H54 (cell line): ENCODE data around the gene MT4.

Experiments
- DNase-seq: peaks from one replicate; pipeline ENCODE4 v3.0.0; 2011; ENCODE audit warnings: low spot score, mixed read lengths; ENCODE audit not compliant: insufficient read length
- FAIRE-seq: peaks from 3 replicates; lab custom pipeline; 2011; peaks lifted over from hg19 to GRCh38; lab: Jason Lieb, UNC
- POLR2A ChIP-seq: IDR thresholded peaks from 2 replicates; pipeline ENCODE4 v1.6.1; 2011; ENCODE audit warnings: low read depth, mild to moderate bottlenecking, low read length

The MT4 gene

DNA sequence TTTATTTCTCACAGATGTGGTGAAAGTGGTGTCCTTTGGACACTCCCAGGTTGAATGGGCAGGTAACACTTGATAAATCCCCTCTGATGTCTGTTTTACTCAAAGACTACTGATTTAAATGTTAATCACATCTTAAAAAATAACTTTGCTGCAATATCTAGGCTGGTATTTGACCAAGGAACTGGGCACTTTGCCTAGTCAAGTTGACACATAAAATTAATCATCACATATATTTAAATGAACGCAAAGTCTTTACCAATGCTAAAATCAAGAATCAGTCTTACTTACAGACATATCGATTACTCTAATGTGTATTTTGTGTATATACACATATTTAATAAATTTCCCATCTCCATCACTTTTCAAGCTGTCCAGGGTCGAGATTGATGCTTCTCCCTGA is 50.5 kb downstream of the MT4 start:
- DNase-seq (no peak), FAIRE-seq (no peak)
- TF ChIP-seq POLR2A, result no peak

DNA sequence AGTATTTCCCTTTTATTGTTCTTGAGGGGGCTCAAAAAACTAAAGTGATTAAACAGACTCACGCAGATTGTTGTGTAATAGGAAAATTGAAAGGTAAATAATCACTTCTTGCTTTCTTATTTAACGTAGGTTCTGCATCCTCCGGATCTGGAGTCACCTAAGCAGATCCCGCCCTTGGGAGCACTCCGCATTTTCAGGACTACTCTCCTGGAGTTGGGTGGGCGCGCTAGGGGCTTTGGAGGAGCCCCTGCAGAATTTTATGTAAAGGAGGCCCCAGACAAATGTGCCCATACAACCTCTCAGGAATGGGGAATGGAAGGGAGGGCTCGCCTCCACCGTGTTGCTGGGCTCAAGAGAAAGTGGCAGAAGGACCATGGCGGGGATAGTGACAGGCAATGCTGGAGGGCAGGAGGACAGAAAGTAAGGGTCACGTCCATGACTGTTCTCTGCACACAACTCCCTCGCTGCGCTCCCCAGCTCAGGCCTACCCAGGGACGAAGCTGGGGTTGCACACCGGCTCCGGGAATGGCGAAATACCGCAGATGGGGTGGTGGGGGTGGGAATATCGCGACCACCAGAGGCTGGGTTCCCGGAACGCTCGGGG is 51.8 kb downstream of the MT4 start:
- FAIRE-seq (no peak), DNase-seq (no peak)
- no peak for TF ChIP-seq POLR2A

DNA sequence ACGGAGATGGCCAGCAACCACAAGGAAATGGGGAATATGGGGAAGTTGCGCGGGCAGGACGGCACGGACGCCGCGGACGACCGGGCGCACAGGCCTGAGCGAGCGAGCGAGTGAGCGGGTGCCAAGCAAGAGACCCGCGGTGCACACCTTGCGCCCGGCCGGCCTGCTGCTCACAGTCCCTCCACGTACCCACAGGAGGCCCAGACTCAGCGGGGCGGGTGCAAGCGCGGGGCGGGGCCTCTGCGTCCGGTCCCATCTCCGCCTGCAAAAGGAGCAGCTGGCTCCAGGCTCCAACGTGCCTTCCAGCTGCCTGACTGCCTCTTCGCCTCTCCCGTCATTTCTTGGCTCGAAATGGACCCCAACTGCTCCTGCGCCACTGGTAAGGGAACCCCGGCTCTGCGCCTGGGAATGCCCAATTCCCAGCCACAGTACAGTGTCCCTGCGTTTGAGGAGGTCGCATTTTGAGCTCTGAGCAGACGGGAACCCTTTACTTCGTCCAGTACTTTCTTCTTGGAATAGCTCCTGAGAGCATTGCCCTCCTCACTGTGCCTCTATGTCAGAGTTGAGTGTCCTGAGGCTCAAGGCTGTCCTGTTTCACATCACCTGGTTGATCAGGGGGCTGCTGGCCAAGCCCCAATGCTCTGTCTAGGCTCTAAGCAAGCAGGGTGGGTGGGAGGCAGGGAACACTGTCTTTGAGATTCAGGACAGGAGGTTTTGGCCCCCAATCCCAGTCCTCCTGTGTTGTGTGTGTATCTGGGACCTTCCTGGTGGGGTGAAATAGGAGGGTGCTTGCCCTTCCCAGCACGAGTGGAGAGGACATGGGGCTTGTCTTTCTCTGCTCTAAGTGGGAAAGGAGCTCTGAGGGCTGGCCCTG is 52.6 kb downstream of the MT4 start:
- no peak for DNase-seq
- no peak for FAIRE-seq

DNA sequence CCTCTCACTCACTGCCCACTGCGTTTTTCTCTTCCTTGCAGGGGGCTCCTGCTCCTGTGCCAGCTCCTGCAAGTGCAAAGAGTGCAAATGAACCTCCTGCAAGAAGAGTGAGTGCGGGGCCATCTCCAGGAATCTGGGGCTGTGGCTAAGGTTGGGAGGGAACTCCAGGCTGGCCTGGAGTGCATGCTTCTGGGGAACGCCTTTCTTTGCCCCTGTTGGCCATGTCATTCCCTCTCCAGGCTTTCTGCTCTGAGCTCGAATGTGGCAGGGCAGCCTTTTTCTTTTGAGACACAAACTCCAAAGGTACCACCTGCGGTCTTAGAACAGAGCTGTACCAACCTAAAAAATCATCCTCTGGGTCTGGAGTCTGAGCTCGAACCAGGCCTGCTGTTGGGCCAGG is 53.3 kb downstream of the MT4 start:
- DNase-seq (no peak), FAIRE-seq (no peak)
- TF ChIP-seq POLR2A, result no peak

More for the DNA sequence above, 52.6 kb downstream of the MT4 start:
- TF ChIP-seq POLR2A, result no peak
